SK-N-SH (cell line): ENCODE results near the gene GPM6B. TPM values are rescaled to one million over a fixed set of nuclear protein-coding genes. Genes with fewer than 3 reads are reported as not detected.

ENCODE experiments used
- CTCF ChIA-PET: fragments of 300-600, 350-600 bp; formaldehyde crosslinking; extraction: SDS; loops from one replicate; lab custom pipeline; 2021; lab: Yijun Ruan, JAX
- POLR2A ChIA-PET: fragments of 350-600 bp; sonication (Branson Sonifier 250); formaldehyde crosslinking; extraction: SDS; loops from one replicate; lab custom pipeline; 2020; ENCODE audit warnings: antibody characterized with exemption, inconsistent platforms; lab: Yijun Ruan, JAX
- DNase-seq: peaks from one replicate; pipeline ENCODE4 v3.0.0; 2012
- H2AFZ ChIP-seq: fragments of 200-600 bp; sonication (generic); 2 replicates; pipeline ENCODE4 v1.8.1; 2016; ENCODE audit warnings: antibody characterized with exemption, mild to moderate bottlenecking, low read depth
- H3F3A ChIP-seq: fragments of 200-600 bp; sonication (generic); replicated peaks from 2 replicates; pipeline ENCODE3; 2016; ENCODE audit warnings: antibody characterized with exemption, mild to moderate bottlenecking; ENCODE audit not compliant: insufficient read depth
- H3K27ac ChIP-seq, 2 experiments: fragments of 200-500 bp in 1 of 2; fragments of 200-600 bp in 1 of 2; sonication (Bioruptor generic) in 1 of 2; sonication (generic), shearing (Covaris generic) in 1 of 2; 2 replicates each; pipeline versions ENCODE4 v1.5.1 to v1.6.1; 2014 to 2016; ENCODE audit warnings: low read depth in 2 of 2, inconsistent platforms in 1 of 2, low read length in 1 of 2, mild to moderate bottlenecking in 1 of 2, mixed read lengths in 1 of 2
- H3K27me3 ChIP-seq: fragments of 200-600 bp; sonication (generic), shearing (Covaris generic); 2 replicates; pipeline ENCODE4 v1.6.1; 2016; ENCODE audit warnings: mixed run types; ENCODE audit not compliant: insufficient read depth
- H3K36me3 ChIP-seq, 2 experiments: fragments of 200-500 bp in 1 of 2; fragments of 200-600 bp in 1 of 2; sonication (Bioruptor generic) in 1 of 2; sonication (generic) in 1 of 2; replicated peaks in 1 of 2; 2 replicates each; pipeline versions ENCODE3 to v1.5.1; 2014 to 2016; ENCODE audit warnings: low read length in 1 of 2, mild to moderate bottlenecking in 1 of 2; ENCODE audit not compliant: insufficient read depth in 2 of 2, control insufficient read depth in 1 of 2
- H3K4me1 ChIP-seq, 2 experiments: fragments of 200-500 bp in 1 of 2; fragments of 200-600 bp in 1 of 2; sonication (Bioruptor generic) in 1 of 2; sonication (generic), shearing (Covaris generic) in 1 of 2; 2 replicates each; pipeline versions ENCODE4 v1.5.1 to v1.6.1; 2014 to 2016; ENCODE audit warnings: low read depth in 1 of 2, low read length in 1 of 2, mixed run types in 1 of 2; ENCODE audit not compliant: insufficient read depth in 2 of 2, control insufficient read depth in 1 of 2
- H3K4me2 ChIP-seq: fragments of 200-600 bp; sonication (generic), shearing (Covaris generic); 2 replicates; pipeline ENCODE4 v1.6.1; 2017; ENCODE audit warnings: mixed run types
- H3K4me3 ChIP-seq, 2 experiments: fragments of 200-500 bp in 1 of 2; fragments of 200-600 bp in 1 of 2; sonication (Bioruptor generic) in 1 of 2; sonication (generic), shearing (Covaris generic) in 1 of 2; 2 replicates each; pipeline versions ENCODE4 v1.5.1 to v1.8.1; 2014 to 2016; ENCODE audit warnings: low read depth in 2 of 2, inconsistent platforms in 1 of 2, low read length in 1 of 2, mild to moderate bottlenecking in 1 of 2, mixed read lengths in 1 of 2, moderate library complexity in 1 of 2
- H3K79me2 ChIP-seq: fragments of 200-600 bp; sonication (generic); 2 replicates; pipeline ENCODE4 v1.8.1; 2017; ENCODE audit warnings: mild to moderate bottlenecking; ENCODE audit not compliant: insufficient read depth
- H3K9ac ChIP-seq: fragments of 200-600 bp; sonication (generic); 2 replicates; pipeline ENCODE4 v1.6.1; 2017; ENCODE audit warnings: mixed run types
- H3K9me2 ChIP-seq: fragments of 200-600 bp; sonication (generic); 2 replicates; pipeline ENCODE4 v1.6.1; 2017; ENCODE audit warnings: mixed run types
- H3K9me3 ChIP-seq: fragments of 200-600 bp; sonication (generic); 2 replicates; pipeline ENCODE4 v1.6.1; 2017; ENCODE audit warnings: mixed run types, mild to moderate bottlenecking, moderate library complexity
- H4K20me1 ChIP-seq: fragments of 200-600 bp; sonication (generic); 2 replicates; pipeline ENCODE4 v1.6.1; 2017; ENCODE audit warnings: mild to moderate bottlenecking, mixed run types; ENCODE audit not compliant: insufficient read depth
- CHD2 ChIP-seq: fragments of 150-350 bp; IDR thresholded peaks from 2 replicates; pipeline ENCODE4 v1.6.1; 2018; ENCODE audit warnings: low read length; ENCODE audit not compliant: partially characterized antibody
- ELF1 ChIP-seq: IDR thresholded peaks from 2 replicates; pipeline ENCODE4 v1.4.0; 2012
- EZH2phosphoT487 ChIP-seq: fragments of 200-600 bp; sonication (generic); IDR thresholded peaks from 2 replicates; pipeline ENCODE4 v1.6.1; 2017; ENCODE audit warnings: low read depth, mixed run types, mild to moderate bottlenecking, antibody characterized with exemption, moderate library complexity, borderline replicate concordance
- FOSL2 ChIP-seq: IDR thresholded peaks from 2 replicates; pipeline ENCODE4 v1.4.0; 2012; ENCODE audit warnings: low read depth, mild to moderate bottlenecking, moderate library complexity, borderline replicate concordance
- FOXJ3 ChIP-seq: sonication (generic); formaldehyde crosslinking; IDR thresholded peaks from 2 replicates; pipeline ENCODE4 v1.5.1; 2020; ENCODE audit warnings: mild to moderate bottlenecking, missing genetic modification reagents
- GABPA ChIP-seq: IDR thresholded peaks from 2 replicates; pipeline ENCODE4 v1.4.0; 2012; ENCODE audit warnings: low read depth, mild to moderate bottlenecking
- JUND ChIP-seq: IDR thresholded peaks from 2 replicates; pipeline ENCODE4 v1.4.0; 2012
- MXI1 ChIP-seq: IDR thresholded peaks from 2 replicates; pipeline ENCODE4 v1.6.1; 2012; ENCODE audit warnings: mild to moderate bottlenecking, low read depth, low read length, improper control_type of control experiment
- RCOR1 ChIP-seq: fragments of 150-350 bp; IDR thresholded peaks from 2 replicates; pipeline ENCODE4 v1.6.1; 2017; ENCODE audit warnings: antibody characterized with exemption, low read length
- RFX5 ChIP-seq: IDR thresholded peaks from 2 replicates; pipeline ENCODE4 v1.6.1; 2012; ENCODE audit warnings: mild to moderate bottlenecking, improper control_type of control experiment, low read length
- RXRA ChIP-seq: IDR thresholded peaks from 2 replicates; pipeline ENCODE4 v1.4.0; 2012; ENCODE audit warnings: low read depth, mild to moderate bottlenecking, borderline replicate concordance
- SIN3A ChIP-seq: IDR thresholded peaks from 2 replicates; pipeline ENCODE4 v1.6.1; 2012; ENCODE audit warnings: low read depth, mild to moderate bottlenecking, low read length, moderate library complexity, borderline replicate concordance
- SMC3 ChIP-seq: IDR thresholded peaks from 2 replicates; pipeline ENCODE4 v1.6.1; 2012; ENCODE audit warnings: low read depth, low read length, improper control_type of control experiment
- TAF1 ChIP-seq: IDR thresholded peaks from 2 replicates; pipeline ENCODE4 v1.6.1; 2012; ENCODE audit warnings: low read depth, mild to moderate bottlenecking, low read length, moderate library complexity, borderline replicate concordance
- TCF12 ChIP-seq: IDR thresholded peaks from 2 replicates; pipeline ENCODE4 v1.4.0; 2012
- YY1 ChIP-seq: IDR thresholded peaks from 2 replicates; pipeline ENCODE4 v1.4.0; 2012; ENCODE audit warnings: low read depth, mild to moderate bottlenecking
- WGBS: methylation state at CpG from one replicate; pipeline ENCODE4 v1.1.6; 2017; ENCODE audit warnings: low lambda C conversion rate; 5-methylcytosine and 5-hydroxymethylcytosine counted together
- polyA plus RNA-seq, 3 experiments: library from polyadenylated mRNA; depleted of rRNA; stranded (reverse); fragments of >200 nt; gene quantifications; 2 replicates each; pipeline ENCODE4 v1.2.3, GENCODE V29; 2012
- TF ChIP-seq, protein P1 (sequence below): IDR thresholded peaks from 2 replicates; pipeline ENCODE4; 2012
- TF ChIP-seq, protein P2 (sequence below): IDR thresholded peaks from 2 replicates; pipeline ENCODE4 v1.4.0; 2012; ENCODE audit warnings: low read depth, borderline replicate concordance
- TF ChIP-seq, protein P3 (sequence below): IDR thresholded peaks from 2 replicates; pipeline ENCODE4 v1.4.0; 2012; ENCODE audit warnings: low read depth, borderline replicate concordance
- TF ChIP-seq, protein P4 (sequence below): IDR thresholded peaks from 2 replicates; pipeline ENCODE4 v1.4.0; 2012; ENCODE audit warnings: low read depth

The GPM6B gene
- polyA plus RNA-seq, 1 of the 3 experiments (the other 2 are of a cell fraction): 1.2 TPM

DNA sequence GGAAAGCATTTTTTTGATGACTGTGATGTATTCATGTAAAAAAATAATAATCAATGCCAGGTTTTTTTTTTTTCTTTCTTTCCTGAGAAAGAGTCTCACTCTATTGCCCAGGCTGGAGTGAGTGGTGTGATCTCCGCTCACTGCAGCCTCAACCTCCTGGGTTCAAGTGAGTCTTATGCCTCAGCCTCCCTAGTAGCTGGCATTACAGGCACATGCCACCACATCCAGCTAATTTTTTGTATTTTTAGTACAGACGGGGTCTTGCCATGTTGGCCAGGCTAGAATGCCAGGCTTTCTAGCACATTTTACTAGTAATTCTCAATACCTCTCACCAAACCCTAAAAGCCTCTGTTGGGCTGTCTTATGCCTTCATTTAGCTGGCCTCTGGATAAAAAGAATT lies 25.7 kb downstream of the GPM6B start (continued):
- TF ChIP-seq RXRA (no peak), SIN3A (no peak), CHD2 (no peak), TCF12 (no peak), EZH2phosphoT487 (no peak), RFX5 (no peak), GABPA (no peak)
- TF ChIP-seq, all 33 proteins: peak for 0

DNA sequence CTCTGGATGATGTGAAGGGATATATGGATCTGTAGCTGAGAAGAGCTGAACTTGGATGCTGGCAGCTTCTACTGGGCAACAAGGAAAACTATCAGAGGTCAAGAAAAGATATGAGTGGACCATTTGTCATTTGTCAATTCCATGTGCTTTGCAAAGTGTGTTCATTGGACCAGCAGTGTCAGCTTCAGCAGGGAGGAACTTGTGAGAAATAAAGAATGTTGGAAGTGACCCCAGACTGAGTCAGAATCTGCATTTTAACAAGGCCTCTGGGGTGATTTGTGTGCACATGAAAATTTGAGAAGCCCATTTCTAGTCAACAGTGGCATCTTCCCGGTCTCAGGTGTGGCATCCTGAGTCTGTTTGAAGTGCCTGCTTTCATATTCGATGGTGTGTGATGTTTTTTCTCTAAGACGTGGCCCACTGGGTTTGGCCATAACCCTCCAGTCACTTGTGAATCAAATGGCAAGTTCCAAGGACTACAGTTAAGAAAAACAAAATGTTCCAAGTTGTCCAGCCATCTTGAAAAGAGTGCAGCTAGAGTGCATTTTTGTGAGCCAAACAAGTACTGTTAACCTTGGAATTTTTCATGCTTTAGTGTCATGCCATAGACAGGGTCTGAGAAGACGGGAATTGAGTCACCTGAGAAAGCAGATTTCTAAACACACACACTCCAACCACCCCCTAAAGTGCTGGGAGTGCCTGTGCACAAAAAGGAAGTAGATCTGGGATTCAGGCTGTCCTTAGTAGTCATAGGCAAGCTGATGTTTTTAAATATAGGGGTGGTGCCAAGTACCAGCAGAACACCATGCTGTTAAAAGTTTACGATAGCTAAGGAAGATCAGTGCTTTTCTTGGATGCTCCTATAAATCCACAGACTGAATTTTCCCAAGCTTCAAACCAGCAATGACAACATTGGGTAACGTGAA lies 26.4 kb downstream of the GPM6B start:
- CTCF ChIA-PET: interaction anchor here (1.0 kb wide), 1 partner anchor 12 kb away, joined by 4 read pairs; no protein-coding TSS in a partner anchor
- Histone ChIP-seq H4K20me1 (no peaks in the 10 kb centered on the region), H3K4me2 (no peak overlapping the region), H3K9me2 (no peaks in the 10 kb centered on the region), H3K36me3 (no peaks in the 10 kb centered on the region), H3K79me2 (no peaks in the 10 kb centered on the region), H3K9me3 (no peaks in the 10 kb centered on the region), H3K9ac (no peak overlapping the region), H3K4me3 (no peak overlapping the region), H3K27ac (no peak overlapping the region), H2AFZ (no peak overlapping the region), H3K4me1 (peaks cover 0 to 4% of the 10 kb centered on the region in 2 experiments; a peak in 1 of 4 replicates), H3K27me3 (peaks cover 10% of the 10 kb centered on the region; the same call in 1 of the 2 replicates), H3F3A (no peaks in the 10 kb centered on the region)
- no peak for DNase-seq
- POLR2A ChIA-PET: no interaction called here
- TF ChIP-seq RCOR1 (no peak), ELF1 (no peak), FOXJ3 (CRISPR knock-in tag) (no peak), CHD2 (no peak), FOSL2 (no peak), MXI1 (no peak), JUND (no peak), YY1 (no peak), SMC3 (no peak), TAF1 (no peak), GABPA (no peak)
- TF ChIP-seq, protein P1, sequence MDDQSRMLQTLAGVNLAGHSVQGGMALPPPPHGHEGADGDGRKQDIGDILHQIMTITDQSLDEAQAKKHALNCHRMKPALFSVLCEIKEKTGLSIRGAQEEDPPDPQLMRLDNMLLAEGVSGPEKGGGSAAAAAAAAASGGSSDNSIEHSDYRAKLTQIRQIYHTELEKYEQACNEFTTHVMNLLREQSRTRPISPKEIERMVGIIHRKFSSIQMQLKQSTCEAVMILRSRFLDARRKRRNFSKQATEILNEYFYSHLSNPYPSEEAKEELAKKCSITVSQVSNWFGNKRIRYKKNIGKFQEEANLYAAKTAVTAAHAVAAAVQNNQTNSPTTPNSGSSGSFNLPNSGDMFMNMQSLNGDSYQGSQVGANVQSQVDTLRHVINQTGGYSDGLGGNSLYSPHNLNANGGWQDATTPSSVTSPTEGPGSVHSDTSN: no peak
- TF ChIP-seq, protein P2, sequence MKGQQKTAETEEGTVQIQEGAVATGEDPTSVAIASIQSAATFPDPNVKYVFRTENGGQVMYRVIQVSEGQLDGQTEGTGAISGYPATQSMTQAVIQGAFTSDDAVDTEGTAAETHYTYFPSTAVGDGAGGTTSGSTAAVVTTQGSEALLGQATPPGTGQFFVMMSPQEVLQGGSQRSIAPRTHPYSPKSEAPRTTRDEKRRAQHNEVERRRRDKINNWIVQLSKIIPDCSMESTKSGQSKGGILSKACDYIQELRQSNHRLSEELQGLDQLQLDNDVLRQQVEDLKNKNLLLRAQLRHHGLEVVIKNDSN: no peak
- TF ChIP-seq, protein P3, sequence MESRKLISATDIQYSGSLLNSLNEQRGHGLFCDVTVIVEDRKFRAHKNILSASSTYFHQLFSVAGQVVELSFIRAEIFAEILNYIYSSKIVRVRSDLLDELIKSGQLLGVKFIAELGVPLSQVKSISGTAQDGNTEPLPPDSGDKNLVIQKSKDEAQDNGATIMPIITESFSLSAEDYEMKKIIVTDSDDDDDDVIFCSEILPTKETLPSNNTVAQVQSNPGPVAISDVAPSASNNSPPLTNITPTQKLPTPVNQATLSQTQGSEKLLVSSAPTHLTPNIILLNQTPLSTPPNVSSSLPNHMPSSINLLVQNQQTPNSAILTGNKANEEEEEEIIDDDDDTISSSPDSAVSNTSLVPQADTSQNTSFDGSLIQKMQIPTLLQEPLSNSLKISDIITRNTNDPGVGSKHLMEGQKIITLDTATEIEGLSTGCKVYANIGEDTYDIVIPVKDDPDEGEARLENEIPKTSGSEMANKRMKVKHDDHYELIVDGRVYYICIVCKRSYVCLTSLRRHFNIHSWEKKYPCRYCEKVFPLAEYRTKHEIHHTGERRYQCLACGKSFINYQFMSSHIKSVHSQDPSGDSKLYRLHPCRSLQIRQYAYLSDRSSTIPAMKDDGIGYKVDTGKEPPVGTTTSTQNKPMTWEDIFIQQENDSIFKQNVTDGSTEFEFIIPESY: no peak
- TF ChIP-seq, protein P4, sequence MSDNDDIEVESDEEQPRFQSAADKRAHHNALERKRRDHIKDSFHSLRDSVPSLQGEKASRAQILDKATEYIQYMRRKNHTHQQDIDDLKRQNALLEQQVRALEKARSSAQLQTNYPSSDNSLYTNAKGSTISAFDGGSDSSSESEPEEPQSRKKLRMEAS: no peak
- 34% methylated on average over 6 of the region's 6 CpGs for WGBS
